ENCODE measurements around the gene ARHGAP6.

ARHGAP6 gene

DNA sequence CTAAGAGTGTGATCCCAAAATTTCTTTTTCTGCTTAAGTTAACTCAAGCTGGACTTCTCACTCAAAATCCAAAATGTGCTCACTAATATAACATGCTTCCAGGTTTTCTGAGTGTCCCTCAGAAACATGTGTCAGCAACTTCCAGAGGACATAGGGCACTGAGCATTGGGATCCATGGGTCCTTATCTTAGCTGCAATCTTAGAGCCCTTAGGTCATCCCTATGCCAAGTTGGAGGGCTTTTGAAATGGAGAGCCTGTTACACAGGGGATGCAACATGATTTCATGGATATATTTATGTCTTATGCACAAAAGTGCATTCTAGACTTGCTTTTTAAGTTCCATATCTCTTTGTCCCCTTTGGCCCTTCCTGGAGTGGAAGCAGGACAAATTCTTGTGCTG is 566.3 kb downstream of the ARHGAP6 start:
- no peak for FAIRE-seq
- no peak for DNase-seq (ENCODE audit: insufficient read length)
- no peak for TF ChIP-seq POLR2AphosphoS5 (IDR thresholded peaks at IDR 0.05; ENCODE audit: low read depth, low read length)
- TF ChIP-seq TAF1 (IDR thresholded peaks at IDR 0.05; ENCODE audit: borderline replicate concordance, low read depth, low read length) = no peak
- TF ChIP-seq POLR2A (IDR thresholded peaks at IDR 0.05; ENCODE audit: low read depth, low read length) = no peak

GRCh38 chrX:11097933-11098332 is 567.8 kb downstream of the ARHGAP6 start:
- TF ChIP-seq POLR2A (IDR thresholded peaks at IDR 0.05; ENCODE audit: low read depth, low read length) (no peak), POLR2AphosphoS5 (IDR thresholded peaks at IDR 0.05; ENCODE audit: low read depth, low read length) (no peak), TAF1 (IDR thresholded peaks at IDR 0.05; ENCODE audit: borderline replicate concordance, low read depth, low read length) (no peak)
- FAIRE-seq (no peak), DNase-seq (ENCODE audit: insufficient read length) (no peak)

GRCh38 chrX:11089802-11090201 is 575.9 kb downstream of the ARHGAP6 start:
- FAIRE-seq = no peak
- TF ChIP-seq POLR2A (IDR thresholded peaks at IDR 0.05; ENCODE audit: low read depth, low read length) = no peak
- no peak for TF ChIP-seq TAF1 (IDR thresholded peaks at IDR 0.05; ENCODE audit: borderline replicate concordance, low read depth, low read length)
- TF ChIP-seq POLR2AphosphoS5 (IDR thresholded peaks at IDR 0.05; ENCODE audit: low read depth, low read length) = no peak

More at GRCh38 chrX:11089802-11090201, 575.9 kb downstream of the ARHGAP6 start:
- no peak for DNase-seq (ENCODE audit: insufficient read length)

Measured in GM12892 (cell line).